Ovary (tissue), 3 donors: Measurements from ENCODE around the gene TMEM107.

Source experiments
- CTCF ChIP-seq, 3 donors: fragments of 450-650 bp in 2 of 3; fragments of 200-600 bp in 1 of 3; IDR thresholded peaks; one replicate each; pipeline versions ENCODE4 v1.5.1 to v1.8.0; 2016 to 2022; ENCODE audit warnings: antibody characterized with exemption in 3 of 3, mild to moderate bottlenecking in 1 of 3
- EP300 ChIP-seq: sonication (generic); formaldehyde crosslinking; IDR thresholded peaks from one replicate; pipeline ENCODE4 v1.6.1; 2017; ENCODE audit warnings: antibody characterized with exemption
- POLR2A ChIP-seq: fragments of 450-650 bp; IDR thresholded peaks from one replicate; pipeline ENCODE4 v1.6.1; 2017; ENCODE audit warnings: antibody characterized with exemption, mild to moderate bottlenecking, moderate library complexity
- donor health status: DM: no; HTN: no; CAD: no.

- no peak for TF ChIP-seq CTCF (IDR thresholded peaks at IDR 0.05)
- TF ChIP-seq POLR2A = no peak
- TF ChIP-seq EP300 = no peak
Observed at GRCh38 chr17:8142887-8143580, 33.1 kb downstream of the TMEM107 start.
